Measurements from ENCODE around the gene TRIM40. TPM values are rescaled to one million over a fixed set of nuclear protein-coding genes. Genes with fewer than 3 reads are reported as not detected.

TRIM40 gene
- polyA plus RNA-seq, 1 donor (not counting 4 experiments of a cell fraction or from before 2014, with no cell fraction given): not detected

GRCh38 chr6:30093951-30094661 lies 41.8 kb upstream of the TRIM40 start:
- H3K4me3 ChIP-seq (ENCODE audit: control insufficient read depth in 2 of 3, extremely low read depth in 1 of 3, insufficient read depth in 2 of 3, low read depth in 1 of 3, low read length in 3 of 3): no peak overlapping the region

DNA sequence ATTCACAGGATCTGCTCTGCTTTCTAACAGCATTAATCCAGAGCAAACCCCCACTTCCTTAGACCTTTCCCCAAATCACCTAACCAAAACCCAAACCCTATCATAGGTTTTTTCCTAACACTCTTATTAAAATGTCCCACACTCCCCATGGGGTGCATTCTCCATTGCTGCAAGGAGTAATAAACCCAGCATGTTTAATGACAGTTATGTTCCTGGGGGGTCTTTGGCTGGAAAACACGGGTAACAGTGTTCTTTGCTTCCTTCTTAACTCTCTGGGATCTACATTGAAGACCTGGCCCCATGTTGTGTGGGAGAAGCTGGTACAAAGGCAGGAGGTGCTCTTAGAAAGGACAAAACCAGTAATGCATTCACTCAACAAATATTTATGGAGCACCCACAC lies 39.1 kb upstream of the TRIM40 start:
- no peak overlapping the region for H3K4me2 ChIP-seq (ENCODE audit: control insufficient read depth, extremely low read depth, insufficient read depth, low read depth, low read length)
- H3K4me1 ChIP-seq (ENCODE audit: control insufficient read depth, extremely low read depth, insufficient read depth, low read length): peaks cover 28% of the 10 kb centered on the region
- H3K9me1 ChIP-seq (ENCODE audit: control insufficient read depth, extremely low read depth, insufficient read depth, low read length): no peaks in the 10 kb centered on the region
- no peak overlapping the region for H2AFZ ChIP-seq (ENCODE audit: control insufficient read depth, low read length)
- no peaks in the 10 kb centered on the region for H3K36me3 ChIP-seq (ENCODE audit: control insufficient read depth in 2 of 2, extremely low read depth in 1 of 2, insufficient read depth in 2 of 2, low read length in 2 of 2)
- FAIRE-seq (no peak), DNase-seq (ENCODE audit: low read depth, low spot score) (no peak)
- dilution Hi-C loops (cut with MboI; ENCODE audit: extremely low pct_ligation_motif_present, low sequenced_read_pairs): no loop called here
- no peak overlapping the region for H3K9ac ChIP-seq (ENCODE audit: control insufficient read depth, extremely low read depth, insufficient read depth, low read length)
- H3K27ac ChIP-seq (ENCODE audit: control insufficient read depth, insufficient read depth, low read length): no peak overlapping the region
- no peaks in the 10 kb centered on the region for H4K20me1 ChIP-seq (ENCODE audit: control insufficient read depth, extremely low read depth, insufficient read depth, low read length)
- no peaks in the 10 kb centered on the region for H3K79me2 ChIP-seq (ENCODE audit: control insufficient read depth, insufficient read depth, low read length)
- TF ChIP-seq EZH2 (IDR thresholded peaks at IDR 0.05; ENCODE audit: low read length) (no peak), CTCF (optimal IDR thresholded peaks at IDR 0.05 in 1 of 3, IDR thresholded peaks at IDR 0.05 in 1 of 3, conservative IDR thresholded peaks at IDR 0.05 in 1 of 3; ENCODE audit: extremely low read depth in 1 of 3, insufficient read depth in 2 of 3, low read length in 3 of 3) (no peak)
- no peak overlapping the region for H3K4me3 ChIP-seq (ENCODE audit: control insufficient read depth in 2 of 3, extremely low read depth in 1 of 3, insufficient read depth in 2 of 3, low read depth in 1 of 3, low read length in 3 of 3)
- H3K27me3 ChIP-seq (ENCODE audit: control insufficient read depth, extremely low read depth, insufficient read depth, low read length): no peaks in the 10 kb centered on the region
- no peaks in the 10 kb centered on the region for H3K9me3 ChIP-seq (ENCODE audit: control insufficient read depth, low read depth, low read length)

More at GRCh38 chr6:30093951-30094661, 41.8 kb upstream of the TRIM40 start:
- TF ChIP-seq CTCF (optimal IDR thresholded peaks at IDR 0.05 in 1 of 3, IDR thresholded peaks at IDR 0.05 in 1 of 3, conservative IDR thresholded peaks at IDR 0.05 in 1 of 3; ENCODE audit: extremely low read depth in 1 of 3, insufficient read depth in 2 of 3, low read length in 3 of 3) (no peak), EZH2 (IDR thresholded peaks at IDR 0.05; ENCODE audit: low read length) (no peak)
- Histone ChIP-seq H2AFZ (ENCODE audit: control insufficient read depth, low read length) (no peak overlapping the region), H3K9me1 (ENCODE audit: control insufficient read depth, extremely low read depth, insufficient read depth, low read length) (no peaks in the 10 kb centered on the region), H3K4me2 (ENCODE audit: control insufficient read depth, extremely low read depth, insufficient read depth, low read depth, low read length) (no peak overlapping the region), H3K4me1 (ENCODE audit: control insufficient read depth, extremely low read depth, insufficient read depth, low read length) (peaks cover 16% of the 10 kb centered on the region), H3K9me3 (ENCODE audit: control insufficient read depth, low read depth, low read length) (no peaks in the 10 kb centered on the region), H3K36me3 (ENCODE audit: control insufficient read depth in 2 of 2, extremely low read depth in 1 of 2, insufficient read depth in 2 of 2, low read length in 2 of 2) (no peaks in the 10 kb centered on the region), H3K27ac (ENCODE audit: control insufficient read depth, insufficient read depth, low read length) (no peak overlapping the region), H3K79me2 (ENCODE audit: control insufficient read depth, insufficient read depth, low read length) (no peaks in the 10 kb centered on the region), H3K9ac (ENCODE audit: control insufficient read depth, extremely low read depth, insufficient read depth, low read length) (no peak overlapping the region), H3K27me3 (ENCODE audit: control insufficient read depth, extremely low read depth, insufficient read depth, low read length) (no peaks in the 10 kb centered on the region), H4K20me1 (ENCODE audit: control insufficient read depth, extremely low read depth, insufficient read depth, low read length) (no peaks in the 10 kb centered on the region)
- dilution Hi-C loops (cut with MboI; ENCODE audit: extremely low pct_ligation_motif_present, low sequenced_read_pairs): no loop called here
- DNase-seq (ENCODE audit: low read depth, low spot score) (no peak), FAIRE-seq (no peak)

All from keratinocyte (primary cell).